Endometrium (tissue), 2 donors: ENCODE measurements around the gene HTR3D.
"Not testable (repeated sequence)": the region's sequence is repeated elsewhere in the genome, so short reads cannot be mapped to it uniquely, and the experiment has no call there.

Source experiments
- FAIRE-seq: peaks from 2 replicates; lab custom pipeline; 2012; peaks lifted over from hg19 to GRCh38; lab: Jason Lieb, UNC
- donor health status: control.
- donor health status: control.

The HTR3D gene

GRCh38 chr3:184031187-184031792 is at the start of gene HTR3D:
TSS of gene HTR3D (plus strand) at chr3:184031742. CDS start at chr3:184031742, 0 bp downstream.
- no peak for FAIRE-seq

GRCh38 chr3:183981990-183982644 is 49.4 kb upstream of the HTR3D start:
- FAIRE-seq = no peak

- no peak for FAIRE-seq
Measured at GRCh38 chr3:183984127-183984740, 47.3 kb upstream of the HTR3D start.

- no peak for FAIRE-seq
Measured at GRCh38 chr3:183984749-183985729, 46.5 kb upstream of the HTR3D start.

- no peak for FAIRE-seq
Measured at GRCh38 chr3:183987000-183987600, 44.4 kb upstream of the HTR3D start.

- no peak for FAIRE-seq
Measured at GRCh38 chr3:183988216-183988790, 43.2 kb upstream of the HTR3D start.

- no peak for FAIRE-seq
Measured at GRCh38 chr3:183991403-183991802, 40.1 kb upstream of the HTR3D start.

GRCh38 chr3:184001761-184002160 is 29.8 kb upstream of the HTR3D start:
- no peak for FAIRE-seq

- no peak for FAIRE-seq
Measured at GRCh38 chr3:184002469-184002868, 29.1 kb upstream of the HTR3D start.

GRCh38 chr3:184003187-184003967 is 28.2 kb upstream of the HTR3D start:
- FAIRE-seq = no peak

- FAIRE-seq = no peak
Measured at GRCh38 chr3:184004476-184004875, 27.1 kb upstream of the HTR3D start.

GRCh38 chr3:184005941-184006507 is 25.5 kb upstream of the HTR3D start:
- no peak for FAIRE-seq

GRCh38 chr3:184007143-184007813 is 24.3 kb upstream of the HTR3D start:
- FAIRE-seq = not testable (repeated sequence)

- no peak for FAIRE-seq
Measured at GRCh38 chr3:184008161-184008560, 23.4 kb upstream of the HTR3D start.

- FAIRE-seq = no peak
Measured at GRCh38 chr3:184011230-184011876, 20.2 kb upstream of the HTR3D start.

- no peak for FAIRE-seq
Measured at GRCh38 chr3:184011937-184012889, 19.3 kb upstream of the HTR3D start.

- no peak for FAIRE-seq
Measured at GRCh38 chr3:184015381-184016019, 16.0 kb upstream of the HTR3D start.

- no peak for FAIRE-seq
Measured at GRCh38 chr3:184016169-184016570, 15.4 kb upstream of the HTR3D start.
